IMR-90 (cell line): ENCODE results near the gene PHACTR3.

Source experiments
- BHLHE40 ChIP-seq: fragments of 150-350 bp; IDR thresholded peaks from 2 replicates; pipeline ENCODE4 v1.6.1; 2016; ENCODE audit warnings: mild to moderate bottlenecking, low read depth, low read length
- POLR2A ChIP-seq: IDR thresholded peaks from 2 replicates; pipeline ENCODE4 v1.6.1; 2012; ENCODE audit warnings: mild to moderate bottlenecking, low read depth, low read length
- RCOR1 ChIP-seq: IDR thresholded peaks from 2 replicates; pipeline ENCODE4 v1.6.1; 2012; ENCODE audit warnings: mild to moderate bottlenecking, low read length, improper control_type of control experiment; ENCODE audit not compliant: insufficient replicate concordance
- TF ChIP-seq, protein P1 (sequence below): fragments of 150-350 bp; IDR thresholded peaks from 2 replicates; pipeline ENCODE4 v1.6.1; 2016; ENCODE audit warnings: low read depth, mild to moderate bottlenecking, low read length, moderate library complexity, borderline replicate concordance
- TF ChIP-seq, protein P2 (sequence below): fragments of 150-350 bp; IDR thresholded peaks from 2 replicates; pipeline ENCODE4 v1.6.1; 2017; ENCODE audit warnings: mild to moderate bottlenecking, antibody characterized with exemption, low read length, low read depth
- TF ChIP-seq, protein P3 (sequence below): conservative IDR thresholded peaks from 2 replicates; pipeline ENCODE4 v1.5.1; 2012; ENCODE audit warnings: mild to moderate bottlenecking, low read depth, low read length, improper control_type of control experiment

DNA sequence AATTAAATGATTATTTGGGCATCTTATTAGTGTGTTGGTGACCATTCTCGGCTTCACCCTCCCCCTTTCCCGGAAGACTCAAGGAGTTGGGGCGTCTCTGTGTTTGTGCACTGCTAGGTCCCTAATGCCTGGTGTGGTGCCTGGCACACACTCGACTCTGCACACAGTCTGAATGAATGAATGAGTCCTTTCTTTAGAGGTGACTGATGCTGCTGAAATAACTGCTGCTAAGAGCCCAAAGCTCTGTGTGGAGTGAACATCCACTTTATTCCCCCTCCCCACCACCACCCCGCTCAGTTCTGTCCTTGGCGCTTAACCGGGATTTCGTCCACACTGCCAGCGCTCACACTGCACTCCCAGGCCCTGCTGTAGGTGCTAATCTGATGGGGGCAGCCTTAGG is 1.2 kb upstream of the PHACTR3 start:
- no peak for TF ChIP-seq POLR2A
- TF ChIP-seq, protein P1, sequence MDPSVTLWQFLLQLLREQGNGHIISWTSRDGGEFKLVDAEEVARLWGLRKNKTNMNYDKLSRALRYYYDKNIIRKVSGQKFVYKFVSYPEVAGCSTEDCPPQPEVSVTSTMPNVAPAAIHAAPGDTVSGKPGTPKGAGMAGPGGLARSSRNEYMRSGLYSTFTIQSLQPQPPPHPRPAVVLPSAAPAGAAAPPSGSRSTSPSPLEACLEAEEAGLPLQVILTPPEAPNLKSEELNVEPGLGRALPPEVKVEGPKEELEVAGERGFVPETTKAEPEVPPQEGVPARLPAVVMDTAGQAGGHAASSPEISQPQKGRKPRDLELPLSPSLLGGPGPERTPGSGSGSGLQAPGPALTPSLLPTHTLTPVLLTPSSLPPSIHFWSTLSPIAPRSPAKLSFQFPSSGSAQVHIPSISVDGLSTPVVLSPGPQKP = no peak
- no peak for TF ChIP-seq RCOR1
- TF ChIP-seq, protein P2, sequence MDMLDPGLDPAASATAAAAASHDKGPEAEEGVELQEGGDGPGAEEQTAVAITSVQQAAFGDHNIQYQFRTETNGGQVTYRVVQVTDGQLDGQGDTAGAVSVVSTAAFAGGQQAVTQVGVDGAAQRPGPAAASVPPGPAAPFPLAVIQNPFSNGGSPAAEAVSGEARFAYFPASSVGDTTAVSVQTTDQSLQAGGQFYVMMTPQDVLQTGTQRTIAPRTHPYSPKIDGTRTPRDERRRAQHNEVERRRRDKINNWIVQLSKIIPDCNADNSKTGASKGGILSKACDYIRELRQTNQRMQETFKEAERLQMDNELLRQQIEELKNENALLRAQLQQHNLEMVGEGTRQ = no peak
- TF ChIP-seq, protein P3, sequence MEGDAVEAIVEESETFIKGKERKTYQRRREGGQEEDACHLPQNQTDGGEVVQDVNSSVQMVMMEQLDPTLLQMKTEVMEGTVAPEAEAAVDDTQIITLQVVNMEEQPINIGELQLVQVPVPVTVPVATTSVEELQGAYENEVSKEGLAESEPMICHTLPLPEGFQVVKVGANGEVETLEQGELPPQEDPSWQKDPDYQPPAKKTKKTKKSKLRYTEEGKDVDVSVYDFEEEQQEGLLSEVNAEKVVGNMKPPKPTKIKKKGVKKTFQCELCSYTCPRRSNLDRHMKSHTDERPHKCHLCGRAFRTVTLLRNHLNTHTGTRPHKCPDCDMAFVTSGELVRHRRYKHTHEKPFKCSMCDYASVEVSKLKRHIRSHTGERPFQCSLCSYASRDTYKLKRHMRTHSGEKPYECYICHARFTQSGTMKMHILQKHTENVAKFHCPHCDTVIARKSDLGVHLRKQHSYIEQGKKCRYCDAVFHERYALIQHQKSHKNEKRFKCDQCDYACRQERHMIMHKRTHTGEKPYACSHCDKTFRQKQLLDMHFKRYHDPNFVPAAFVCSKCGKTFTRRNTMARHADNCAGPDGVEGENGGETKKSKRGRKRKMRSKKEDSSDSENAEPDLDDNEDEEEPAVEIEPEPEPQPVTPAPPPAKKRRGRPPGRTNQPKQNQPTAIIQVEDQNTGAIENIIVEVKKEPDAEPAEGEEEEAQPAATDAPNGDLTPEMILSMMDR = no peak
- TF ChIP-seq BHLHE40 = no peak
